Prostate gland (tissue), 2 donors: ENCODE results near the gene SASH1.

Source experiments
- CTCF ChIP-seq, 4 experiments: fragments of 200-600 bp in 2 of 4; fragments of 450-650 bp in 2 of 4; sonication (generic) in 2 of 4; IDR thresholded peaks; 1 replicate in 3 of 4; 2 replicates in 1 of 4; pipeline ENCODE4 v1.5.1; 2016 to 2019; ENCODE audit warnings: antibody characterized with exemption in 4 of 4, mild to moderate bottlenecking in 2 of 4, moderate library complexity in 2 of 4
- POLR2A ChIP-seq: fragments of 450-650 bp; IDR thresholded peaks from one replicate; pipeline ENCODE4 v1.6.1; 2016; ENCODE audit warnings: antibody characterized with exemption, mild to moderate bottlenecking
- POLR2AphosphoS5 ChIP-seq: sonication (generic); formaldehyde crosslinking; IDR thresholded peaks from one replicate; pipeline ENCODE4 v1.6.1; 2017; ENCODE audit warnings: antibody characterized with exemption

- TF ChIP-seq CTCF (IDR thresholded peaks at IDR 0.05) (no peak), POLR2AphosphoS5 (peak; percentile 51), POLR2A (no peak)
These were observed 165.1 kb downstream of the SASH1 start for GRCh38 chr6:148507774-148508173.
